Measurements from ENCODE around the gene SLC66A3. TPM values are rescaled to one million over a fixed set of nuclear protein-coding genes. Genes with fewer than 3 reads are reported as not detected.

SLC66A3 gene
- total and polyA plus RNA-seq, 3 donors from 2014 or later, result 23.3 to 46.0 (median 38.9) TPM

- DNase-seq, result no peak
- H3K27me3 ChIP-seq, result no peaks in the 10 kb centered on the region
- intact Hi-C loops (cut with DNase I; ENCODE audit: low total_unique reads), result no loop called here
- WGBS, 2 donors, result 95 to 97% methylated on average over 3 of the region's 3 CpGs
- H3K4me1 ChIP-seq, result no peaks in the 10 kb centered on the region
- H3K9me3 ChIP-seq, result no peaks in the 10 kb centered on the region
- no peak overlapping the region for H3K4me3 ChIP-seq
- no peak for TF ChIP-seq CTCF (IDR thresholded peaks at IDR 0.05)
- no peak for TF ChIP-seq POLR2A (IDR thresholded peaks at IDR 0.05)
- no peaks in the 10 kb centered on the region for H3K36me3 ChIP-seq (ENCODE audit: low read depth, missing control alignments)
- no peak overlapping the region for H3K27ac ChIP-seq
Measured at GRCh38 chr2:11146076-11146475, 9.2 kb upstream of the SLC66A3 start.

DNA sequence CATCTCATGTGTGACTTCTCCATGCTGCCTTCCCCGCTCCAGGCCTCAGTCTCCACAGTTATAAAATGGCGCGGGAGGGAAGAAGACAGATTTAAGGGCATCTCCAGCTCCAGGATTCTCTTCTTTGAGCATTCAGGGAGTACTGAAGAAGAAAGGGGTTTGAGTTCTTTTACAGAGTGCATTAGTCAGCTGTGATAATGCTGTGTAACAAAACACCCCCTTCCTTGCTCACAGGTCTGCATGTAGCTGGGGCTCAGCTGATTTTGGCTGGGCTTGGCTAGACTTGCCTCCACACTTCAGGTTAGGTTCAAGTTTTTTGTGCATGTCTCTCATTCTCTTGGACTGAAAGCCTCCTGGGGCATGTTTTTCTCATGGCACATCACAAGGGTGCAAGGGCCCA lies 8.0 kb upstream of the SLC66A3 start:
- Histone ChIP-seq H3K9me3 (no peaks in the 10 kb centered on the region), H3K27me3 (no peaks in the 10 kb centered on the region), H3K27ac (no peak overlapping the region), H3K36me3 (ENCODE audit: low read depth, missing control alignments) (no peaks in the 10 kb centered on the region), H3K4me1 (no peaks in the 10 kb centered on the region), H3K4me3 (no peak overlapping the region)
- DNase-seq, result no peak
- intact Hi-C loops (cut with DNase I; ENCODE audit: low total_unique reads), result no loop called here
- 31 to 70% methylated on average over 3 of the region's 3 CpGs for WGBS, 2 donors
- TF ChIP-seq CTCF (IDR thresholded peaks at IDR 0.05), result no peak

- Histone ChIP-seq H3K4me3 (no peak overlapping the region), H3K4me1 (peaks cover 11% of the 10 kb centered on the region), H3K36me3 (ENCODE audit: low read depth, missing control alignments) (no peaks in the 10 kb centered on the region), H3K27me3 (no peaks in the 10 kb centered on the region), H3K9me3 (no peaks in the 10 kb centered on the region), H3K27ac (no peak overlapping the region)
- TF ChIP-seq CTCF (IDR thresholded peaks at IDR 0.05), result no peak
- no peak for DNase-seq
- intact Hi-C loops (cut with DNase I; ENCODE audit: low total_unique reads), result no loop called here
- WGBS, 2 donors, result 97% methylated on average over 6 of the region's 6 CpGs
Measured at GRCh38 chr2:11152591-11152990, 2.7 kb upstream of the SLC66A3 start.

DNA sequence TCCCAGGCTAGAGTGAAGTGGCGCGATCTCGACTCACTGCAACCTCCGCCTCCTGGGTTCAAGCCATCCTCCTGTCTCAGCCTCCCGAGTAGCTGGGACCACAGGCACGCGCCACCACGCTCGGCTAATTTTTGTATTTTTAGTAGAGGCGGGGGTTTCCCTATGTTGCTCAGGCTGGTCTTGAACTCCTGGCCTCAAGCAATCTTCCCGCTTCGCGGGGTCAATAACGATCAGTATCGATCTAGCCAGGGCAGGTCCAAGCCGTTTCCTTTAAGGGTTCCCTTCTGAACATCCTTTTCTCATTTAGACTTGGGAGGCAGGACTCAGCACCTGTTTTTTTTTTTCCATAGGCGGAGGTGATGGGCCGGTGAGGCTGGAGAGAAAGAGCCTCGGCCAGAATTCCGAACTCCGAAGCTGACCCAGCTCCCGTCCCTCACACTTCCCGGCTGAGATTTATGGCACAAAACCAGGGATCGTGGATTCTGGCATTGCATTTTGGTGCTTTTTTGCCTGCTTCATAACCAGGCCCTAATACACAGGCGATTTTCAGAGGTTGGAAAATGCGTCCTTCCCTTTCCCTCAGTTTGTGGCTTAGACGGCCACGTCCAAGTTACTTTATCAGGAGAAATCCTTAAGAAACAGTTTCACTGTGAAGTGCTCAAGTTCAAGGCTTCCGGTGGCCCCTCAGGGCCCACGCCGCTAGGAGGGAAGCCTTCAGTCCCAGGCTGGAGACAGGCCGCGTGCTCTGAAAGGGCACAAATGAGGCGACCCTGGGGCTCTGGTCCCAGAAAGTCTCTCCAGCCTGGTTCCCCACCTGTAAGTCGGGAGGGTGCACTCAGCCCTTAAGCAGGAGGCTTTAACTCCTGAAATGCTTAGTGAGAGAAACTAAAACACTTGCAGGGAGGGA lies 998 bp upstream of the SLC66A3 start:
- 34 to 42% methylated on average over 35 of the region's 35 CpGs for WGBS, 2 donors
- Histone ChIP-seq H3K4me1 (peaks cover 11% of the 10 kb centered on the region), H3K27me3 (no peaks in the 10 kb centered on the region), H3K27ac (peak overlapping the region; percentile 85 to 92), H3K9me3 (no peaks in the 10 kb centered on the region), H3K36me3 (ENCODE audit: low read depth, missing control alignments) (no peaks in the 10 kb centered on the region), H3K4me3 (peak overlapping the region; percentile 48 to 52)
- peak; percentile 28 for DNase-seq
- intact Hi-C loops (cut with DNase I; ENCODE audit: low total_unique reads), result no loop called here
- TF ChIP-seq CTCF (IDR thresholded peaks at IDR 0.05) (no peak), POLR2A (IDR thresholded peaks at IDR 0.05) (no peak)

GRCh38 chr2:11154923-11155380 lies 315 bp upstream of the SLC66A3 start:
- Histone ChIP-seq H3K27me3 (no peaks in the 10 kb centered on the region), H3K9me3 (no peaks in the 10 kb centered on the region), H3K4me1 (peaks cover 11% of the 10 kb centered on the region), H3K27ac (peak overlapping the region; percentile 85 to 92), H3K36me3 (ENCODE audit: low read depth, missing control alignments) (no peaks in the 10 kb centered on the region), H3K4me3 (peak overlapping the region; percentile 85 to 86)
- DNase-seq, result peak; percentile 98
- intact Hi-C loops (cut with DNase I; ENCODE audit: low total_unique reads), result no loop called here
- TF ChIP-seq POLR2A (IDR thresholded peaks at IDR 0.05) (no peak), CTCF (IDR thresholded peaks at IDR 0.05) (no peak)
- WGBS, 2 donors, result 0% methylated on average over 22 to 27 of the region's 49 CpGs

Measured in testis (tissue), 3 donors.